GM12872 (cell line): ENCODE measurements around the gene PHKB.

Experiments
- CTCF ChIP-seq: IDR thresholded peaks from 3 replicates; pipeline ENCODE4 v1.5.1; 2011; ENCODE audit warnings: low read depth, mild to moderate bottlenecking, low read length, moderate library complexity; ENCODE audit not compliant: insufficient read depth

The PHKB gene

GRCh38 chr16:47612711-47613110 lies 151.6 kb downstream of the PHKB start:
- no peak for TF ChIP-seq CTCF

DNA sequence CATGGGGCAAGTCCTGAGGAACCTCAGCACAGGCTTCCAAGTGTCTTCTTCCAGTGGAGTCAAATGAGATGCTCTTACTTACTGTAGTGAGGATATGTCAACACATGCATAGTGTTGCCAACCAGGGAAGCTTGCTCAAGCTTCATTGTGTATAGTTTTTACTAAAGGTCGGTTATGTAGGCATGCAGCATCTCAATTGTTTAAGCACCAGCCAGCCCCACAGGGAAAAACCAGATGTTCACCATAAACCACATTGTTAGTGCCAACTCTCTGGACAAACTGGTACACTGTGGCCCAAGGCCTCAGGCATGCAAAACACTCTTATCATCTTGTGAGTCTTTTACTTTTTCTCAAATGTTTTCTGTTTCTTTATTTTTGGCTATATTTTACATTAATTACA lies 152.1 kb downstream of the PHKB start:
- no peak for TF ChIP-seq CTCF

DNA sequence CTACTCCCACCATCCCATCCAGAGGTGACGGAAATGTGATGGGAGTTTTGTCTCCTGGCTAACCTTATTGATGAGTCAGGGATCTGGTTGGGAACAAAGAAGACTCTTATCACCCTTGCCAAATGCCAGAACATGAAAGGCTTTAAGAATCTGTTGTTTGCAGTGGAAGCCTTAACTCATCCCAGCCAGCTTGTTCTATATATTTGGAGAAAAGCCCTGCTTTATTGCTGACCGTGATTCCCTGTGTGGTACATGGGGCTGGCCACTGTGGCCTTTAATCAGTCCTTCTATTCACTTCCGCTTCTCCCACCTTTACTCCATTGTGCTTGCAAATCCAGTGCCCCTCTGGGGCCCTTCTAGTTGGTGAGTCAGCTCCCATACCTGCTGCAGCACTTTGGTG lies 156.6 kb downstream of the PHKB start:
- no peak for TF ChIP-seq CTCF

GRCh38 chr16:47622451-47623176 lies 161.5 kb downstream of the PHKB start:
- TF ChIP-seq CTCF = no peak

DNA sequence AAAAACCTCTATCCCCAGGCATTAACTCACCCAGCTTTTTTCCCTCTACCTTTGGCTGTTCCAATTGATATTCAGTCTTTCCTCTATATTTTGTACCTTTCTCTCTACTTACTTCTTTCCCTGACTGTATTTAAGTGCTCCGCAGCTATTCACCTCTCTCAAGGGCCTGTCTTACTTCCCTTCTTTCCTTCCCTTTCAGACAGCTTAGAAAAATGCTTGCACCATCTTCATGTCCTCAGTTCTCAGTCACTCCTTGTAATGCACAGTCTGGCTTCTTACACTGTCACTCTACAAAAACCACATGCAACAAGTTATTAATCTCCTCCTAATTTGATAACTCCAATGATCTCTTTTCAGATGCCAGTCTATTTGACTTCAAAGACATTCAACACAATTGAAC lies 163.4 kb downstream of the PHKB start:
- no peak for TF ChIP-seq CTCF

- TF ChIP-seq CTCF = no peak
These were observed 164.0 kb downstream of the PHKB start for GRCh38 chr16:47625115-47625567.

DNA sequence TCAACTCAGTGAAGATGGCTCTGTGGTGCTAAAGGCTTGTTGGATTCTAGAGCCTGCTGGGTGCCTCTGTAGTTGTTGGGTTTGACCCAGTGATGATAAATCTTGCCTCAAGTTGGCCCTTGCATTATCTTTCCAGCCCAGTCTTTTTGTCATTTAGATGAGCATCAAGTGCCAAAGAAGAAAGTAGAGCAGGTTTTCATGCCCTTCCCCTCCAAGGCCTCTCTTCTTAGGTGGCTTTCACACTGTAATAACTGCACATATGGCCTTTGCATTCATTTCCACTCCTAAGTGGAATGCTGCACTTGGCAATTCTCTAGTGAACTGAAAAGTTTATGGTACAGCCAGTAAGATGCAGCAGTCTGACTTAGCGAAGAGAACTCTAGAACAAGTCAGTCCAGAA lies 165.1 kb downstream of the PHKB start:
- TF ChIP-seq CTCF = no peak
